GM12865 (cell line): ENCODE measurements around the gene CELSR2.

Source experiments
- DNase-seq: peaks from one replicate; pipeline ENCODE4 v3.0.0; 2010; ENCODE audit warnings: low read depth
- H3K4me3 ChIP-seq: 2 replicates; pipeline ENCODE4 v1.5.1; 2011; ENCODE audit warnings: mild to moderate bottlenecking, low read depth, low read length, control low read depth
- TF ChIP-seq, protein P1 (sequence below): IDR thresholded peaks from 2 replicates; pipeline ENCODE4 v1.5.1; 2011; ENCODE audit warnings: low read length, control low read depth, low read depth, inconsistent platforms; ENCODE audit not compliant: insufficient read depth; ENCODE audit errors: missing control alignments

The CELSR2 gene

GRCh38 chr1:109256085-109256484 is 6.7 kb downstream of the CELSR2 start:
- DNase-seq, result no peak
- H3K4me3 ChIP-seq, result no peak overlapping the region
- TF ChIP-seq, protein P1, sequence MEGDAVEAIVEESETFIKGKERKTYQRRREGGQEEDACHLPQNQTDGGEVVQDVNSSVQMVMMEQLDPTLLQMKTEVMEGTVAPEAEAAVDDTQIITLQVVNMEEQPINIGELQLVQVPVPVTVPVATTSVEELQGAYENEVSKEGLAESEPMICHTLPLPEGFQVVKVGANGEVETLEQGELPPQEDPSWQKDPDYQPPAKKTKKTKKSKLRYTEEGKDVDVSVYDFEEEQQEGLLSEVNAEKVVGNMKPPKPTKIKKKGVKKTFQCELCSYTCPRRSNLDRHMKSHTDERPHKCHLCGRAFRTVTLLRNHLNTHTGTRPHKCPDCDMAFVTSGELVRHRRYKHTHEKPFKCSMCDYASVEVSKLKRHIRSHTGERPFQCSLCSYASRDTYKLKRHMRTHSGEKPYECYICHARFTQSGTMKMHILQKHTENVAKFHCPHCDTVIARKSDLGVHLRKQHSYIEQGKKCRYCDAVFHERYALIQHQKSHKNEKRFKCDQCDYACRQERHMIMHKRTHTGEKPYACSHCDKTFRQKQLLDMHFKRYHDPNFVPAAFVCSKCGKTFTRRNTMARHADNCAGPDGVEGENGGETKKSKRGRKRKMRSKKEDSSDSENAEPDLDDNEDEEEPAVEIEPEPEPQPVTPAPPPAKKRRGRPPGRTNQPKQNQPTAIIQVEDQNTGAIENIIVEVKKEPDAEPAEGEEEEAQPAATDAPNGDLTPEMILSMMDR, result no peak

- DNase-seq, result no peak
- H3K4me3 ChIP-seq, result no peak overlapping the region
- TF ChIP-seq, protein P1, result no peak
Measured at GRCh38 chr1:109256971-109257681, 7.8 kb downstream of the CELSR2 start.

DNA sequence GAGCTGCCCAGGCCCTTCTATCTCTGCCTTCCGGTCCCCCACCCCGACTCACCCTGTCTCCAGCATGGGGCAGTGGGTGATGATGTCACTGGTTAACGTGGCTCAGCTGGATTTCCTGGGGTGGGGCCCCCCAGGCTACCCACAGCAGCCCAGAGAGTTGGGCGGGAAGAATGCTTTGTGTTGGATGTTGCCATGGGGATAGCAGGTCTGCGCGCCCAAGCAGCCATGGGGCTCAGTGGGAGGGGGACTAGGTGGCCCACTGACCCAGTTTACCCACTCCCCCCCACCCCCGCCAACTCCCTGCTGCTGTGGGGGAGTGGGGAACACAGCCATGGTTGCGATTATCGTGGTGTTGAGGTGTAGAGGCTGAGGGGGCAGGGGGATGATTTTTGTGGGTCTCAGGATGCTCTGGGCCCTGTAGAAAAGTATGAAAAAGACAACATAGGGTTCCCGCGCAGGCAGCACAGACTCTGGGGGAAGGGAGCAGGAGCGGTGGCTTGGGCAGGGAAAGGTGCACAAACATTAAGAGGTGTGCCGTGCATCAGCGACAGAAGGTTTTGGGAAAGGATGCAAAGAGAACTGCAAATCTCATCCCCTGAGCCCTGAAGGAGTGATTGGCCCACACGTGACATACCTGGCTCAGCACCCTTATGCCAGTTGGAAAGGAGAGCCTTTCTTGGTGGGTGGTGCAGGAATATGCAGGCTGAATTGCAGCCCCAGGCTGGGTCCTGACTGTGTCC is 8.5 kb downstream of the CELSR2 start:
- TF ChIP-seq, protein P1, result no peak
- no peak for DNase-seq

DNA sequence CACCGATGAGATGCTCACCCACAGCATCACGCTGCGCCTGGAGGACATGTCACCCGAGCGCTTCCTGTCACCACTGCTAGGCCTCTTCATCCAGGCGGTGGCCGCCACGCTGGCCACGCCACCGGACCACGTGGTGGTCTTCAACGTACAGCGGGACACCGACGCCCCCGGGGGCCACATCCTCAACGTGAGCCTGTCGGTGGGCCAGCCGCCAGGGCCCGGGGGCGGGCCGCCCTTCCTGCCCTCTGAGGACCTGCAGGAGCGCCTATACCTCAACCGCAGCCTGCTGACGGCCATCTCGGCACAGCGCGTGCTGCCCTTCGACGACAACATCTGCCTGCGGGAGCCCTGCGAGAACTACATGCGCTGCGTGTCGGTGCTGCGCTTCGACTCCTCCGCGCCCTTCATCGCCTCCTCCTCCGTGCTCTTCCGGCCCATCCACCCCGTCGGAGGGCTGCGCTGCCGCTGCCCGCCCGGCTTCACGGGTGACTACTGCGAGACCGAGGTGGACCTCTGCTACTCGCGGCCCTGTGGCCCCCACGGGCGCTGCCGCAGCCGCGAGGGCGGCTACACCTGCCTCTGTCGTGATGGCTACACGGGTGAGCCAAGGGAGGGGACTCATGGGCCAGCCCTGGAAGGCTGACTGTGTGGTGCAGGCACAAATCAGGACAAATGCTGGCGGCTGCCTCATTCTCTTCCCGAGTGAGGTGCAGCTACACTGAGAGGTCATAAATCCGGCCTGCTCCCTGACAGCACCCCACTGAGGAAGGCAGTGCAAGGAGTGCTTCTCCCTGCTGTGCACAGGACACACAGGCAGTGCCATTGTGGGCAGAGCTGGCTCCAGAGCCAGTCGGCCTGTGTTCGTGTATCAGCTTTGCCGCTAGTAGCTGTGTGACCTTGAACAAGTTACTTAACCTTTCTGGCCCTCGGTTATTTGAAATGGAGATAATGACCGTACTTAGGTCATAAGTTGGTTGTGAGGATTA is 9.4 kb downstream of the CELSR2 start:
- no peak overlapping the region for H3K4me3 ChIP-seq
- TF ChIP-seq, protein P1, result no peak
- no peak for DNase-seq

More for the DNA sequence above, 8.5 kb downstream of the CELSR2 start:
- no peak overlapping the region for H3K4me3 ChIP-seq

DNA sequence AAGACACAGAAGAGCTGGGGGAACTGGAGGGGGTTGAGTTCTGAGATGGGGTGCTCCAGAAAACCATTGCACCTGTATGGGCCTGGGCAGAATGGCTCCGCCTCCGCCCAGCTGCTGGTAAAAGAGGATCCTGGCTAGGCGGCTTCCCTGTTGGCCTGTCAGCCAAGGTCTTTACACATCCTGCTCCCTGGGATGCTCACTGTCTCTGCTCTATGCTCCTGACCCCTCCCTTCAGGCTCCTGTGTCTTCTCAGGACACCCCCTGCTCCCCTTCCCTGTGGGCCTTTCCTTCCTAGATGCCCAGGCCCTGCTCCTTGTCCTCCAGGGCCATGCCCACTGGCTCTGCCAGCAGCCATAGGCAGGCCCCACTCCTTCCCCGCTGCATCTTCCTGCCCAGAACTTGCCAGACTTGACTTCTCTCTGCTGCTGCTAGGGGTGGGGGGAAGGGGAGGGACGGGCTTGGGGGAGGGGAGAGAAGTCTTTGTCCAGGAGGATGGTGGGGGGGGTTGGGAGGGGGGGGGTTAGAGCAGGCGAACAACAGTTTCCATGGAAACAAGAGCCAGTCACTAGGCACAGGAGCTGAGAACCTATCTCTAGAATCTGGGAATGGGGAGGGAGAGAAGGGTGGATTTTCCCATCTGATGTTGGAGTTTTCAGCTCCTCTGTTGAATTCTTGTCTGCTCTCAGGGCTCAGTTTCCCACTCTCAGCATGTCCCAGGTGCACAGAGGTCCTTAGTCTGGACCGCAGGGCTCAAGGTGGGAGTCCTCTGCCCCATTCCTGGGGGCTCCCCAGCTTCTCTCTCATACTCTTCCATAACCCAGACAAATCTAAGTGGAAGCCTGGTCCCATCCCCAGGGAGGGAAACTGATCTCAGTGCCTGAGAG is 10.6 kb downstream of the CELSR2 start:
- DNase-seq, result no peak
- TF ChIP-seq, protein P1, result no peak
- no peak overlapping the region for H3K4me3 ChIP-seq

GRCh38 chr1:109261006-109261405 is 11.7 kb downstream of the CELSR2 start:
- no peak overlapping the region for H3K4me3 ChIP-seq
- DNase-seq, result no peak
- TF ChIP-seq, protein P1, result no peak
